ENCODE results near the gene ZYG11B. TPM values are rescaled to one million over a fixed set of nuclear protein-coding genes. Genes with fewer than 3 reads are reported as not detected.
A peak's percentile ranks its signal among the peaks of the same experiment; 100 is the strongest.

Gene ZYG11B
- total and polyA plus RNA-seq, 2 of the 13 experiments (the other 11 are each of a cell fraction or from before 2014, with no cell fraction given), result 6.9 to 17.9 TPM

- TF ChIP-seq DPF2 (CRISPR knock-in tag; IDR thresholded peaks at IDR 0.05; ENCODE audit: borderline replicate concordance, low read depth) (0 out of 2 replicates have a peak, but pooled peaks have one; percentile 57), CEBPB (IDR thresholded peaks at IDR 0.05; ENCODE audit: borderline replicate concordance, low read depth, low read length) (peak; percentile 92), KDM5B (CRISPR knock-in tag; IDR thresholded peaks at IDR 0.05; ENCODE audit: borderline replicate concordance) (no peak), ZNF646 (CRISPR knock-in tag; IDR thresholded peaks at IDR 0.05) (peak; percentile 98), GFI1 (CRISPR knock-in tag; IDR thresholded peaks at IDR 0.05; ENCODE audit: borderline replicate concordance) (0 out of 2 replicates have a peak, but pooled peaks have one; percentile 23), ATF4 (CRISPR knock-in tag; IDR thresholded peaks at IDR 0.05) (peak in 1 of 2 experiments; percentile 95; a peak in 2 of 4 replicates), GATAD2A (CRISPR knock-in tag; IDR thresholded peaks at IDR 0.05) (peak; percentile 65), HDAC1 (CRISPR knock-in tag; IDR thresholded peaks at IDR 0.05) (0 out of 2 replicates have a peak, but pooled peaks have one; percentile 21), SAP130 (CRISPR knock-in tag; IDR thresholded peaks at IDR 0.05; ENCODE audit: low read depth) (peak; percentile 36; the same call in 1 of the 2 replicates), NR3C1 (CRISPR knock-in tag; IDR thresholded peaks at IDR 0.05) (no peak), AKAP8 (CRISPR knock-in tag; IDR thresholded peaks at IDR 0.05) (no peak), EP300 (IDR thresholded peaks at IDR 0.05; ENCODE audit: low read depth in 2 of 2, low read length in 2 of 2) (0 out of 4 replicates have a peak, but pooled peaks of 1 of the 2 experiments have one; percentile 10), EP300 (CRISPR knock-in tag; IDR thresholded peaks at IDR 0.05; ENCODE audit: borderline replicate concordance) (no peak), ZNF260 (CRISPR knock-in tag; IDR thresholded peaks at IDR 0.05; ENCODE audit: borderline replicate concordance, low read depth) (no peak), ZNF552 (CRISPR knock-in tag; IDR thresholded peaks at IDR 0.05; ENCODE audit: borderline replicate concordance) (no peak), MLLT10 (CRISPR knock-in tag; IDR thresholded peaks at IDR 0.05) (no peak)
- TF ChIP-seq, protein P1, sequence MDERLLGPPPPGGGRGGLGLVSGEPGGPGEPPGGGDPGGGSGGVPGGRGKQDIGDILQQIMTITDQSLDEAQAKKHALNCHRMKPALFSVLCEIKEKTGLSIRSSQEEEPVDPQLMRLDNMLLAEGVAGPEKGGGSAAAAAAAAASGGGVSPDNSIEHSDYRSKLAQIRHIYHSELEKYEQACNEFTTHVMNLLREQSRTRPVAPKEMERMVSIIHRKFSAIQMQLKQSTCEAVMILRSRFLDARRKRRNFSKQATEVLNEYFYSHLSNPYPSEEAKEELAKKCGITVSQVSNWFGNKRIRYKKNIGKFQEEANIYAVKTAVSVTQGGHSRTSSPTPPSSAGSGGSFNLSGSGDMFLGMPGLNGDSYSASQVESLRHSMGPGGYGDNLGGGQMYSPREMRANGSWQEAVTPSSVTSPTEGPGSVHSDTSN (CRISPR knock-in tag; IDR thresholded peaks at IDR 0.05), result peak; percentile 82
- TF ChIP-seq, protein P2, sequence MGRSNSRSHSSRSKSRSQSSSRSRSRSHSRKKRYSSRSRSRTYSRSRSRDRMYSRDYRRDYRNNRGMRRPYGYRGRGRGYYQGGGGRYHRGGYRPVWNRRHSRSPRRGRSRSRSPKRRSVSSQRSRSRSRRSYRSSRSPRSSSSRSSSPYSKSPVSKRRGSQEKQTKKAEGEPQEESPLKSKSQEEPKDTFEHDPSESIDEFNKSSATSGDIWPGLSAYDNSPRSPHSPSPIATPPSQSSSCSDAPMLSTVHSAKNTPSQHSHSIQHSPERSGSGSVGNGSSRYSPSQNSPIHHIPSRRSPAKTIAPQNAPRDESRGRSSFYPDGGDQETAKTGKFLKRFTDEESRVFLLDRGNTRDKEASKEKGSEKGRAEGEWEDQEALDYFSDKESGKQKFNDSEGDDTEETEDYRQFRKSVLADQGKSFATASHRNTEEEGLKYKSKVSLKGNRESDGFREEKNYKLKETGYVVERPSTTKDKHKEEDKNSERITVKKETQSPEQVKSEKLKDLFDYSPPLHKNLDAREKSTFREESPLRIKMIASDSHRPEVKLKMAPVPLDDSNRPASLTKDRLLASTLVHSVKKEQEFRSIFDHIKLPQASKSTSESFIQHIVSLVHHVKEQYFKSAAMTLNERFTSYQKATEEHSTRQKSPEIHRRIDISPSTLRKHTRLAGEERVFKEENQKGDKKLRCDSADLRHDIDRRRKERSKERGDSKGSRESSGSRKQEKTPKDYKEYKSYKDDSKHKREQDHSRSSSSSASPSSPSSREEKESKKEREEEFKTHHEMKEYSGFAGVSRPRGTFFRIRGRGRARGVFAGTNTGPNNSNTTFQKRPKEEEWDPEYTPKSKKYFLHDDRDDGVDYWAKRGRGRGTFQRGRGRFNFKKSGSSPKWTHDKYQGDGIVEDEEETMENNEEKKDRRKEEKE (IDR thresholded peaks at IDR 0.05), result no peak
These were observed 88.2 kb downstream of the ZYG11B start (continued) for GRCh38 chr1:52814465-52814864.

All from HepG2 (cell line).